NB4 (cell line): ENCODE results near the gene DNALI1.

Experiments
- DNase-seq: peaks from one replicate; pipeline ENCODE4 v3.0.0; 2010; ENCODE audit warnings: low read depth
- H3K4me3 ChIP-seq: one replicate; pipeline ENCODE4 v1.5.1; 2011; ENCODE audit warnings: mild to moderate bottlenecking, low read depth, low read length, moderate library complexity
- CTCF ChIP-seq: IDR thresholded peaks from one replicate; pipeline ENCODE4 v1.5.1; 2012; ENCODE audit warnings: low read depth, low read length
- MAX ChIP-seq: IDR thresholded peaks from 2 replicates; pipeline ENCODE4 v1.6.1; 2011; ENCODE audit warnings: low read depth, low read length
- MYC ChIP-seq: IDR thresholded peaks from 2 replicates; pipeline ENCODE4 v1.6.1; 2011; ENCODE audit warnings: low read depth, low read length
- POLR2A ChIP-seq: IDR thresholded peaks from 2 replicates; pipeline ENCODE4 v1.6.1; 2011; ENCODE audit warnings: mild to moderate bottlenecking; ENCODE audit not compliant: insufficient read length; ENCODE audit errors: extremely low read depth

The DNALI1 gene

GRCh38 chr1:37540036-37540785 is 16.5 kb upstream of the DNALI1 start:
- H3K4me3 ChIP-seq: no peak overlapping the region
- TF ChIP-seq CTCF (no peak), POLR2A (no peak), MYC (no peak), MAX (no peak)
- no peak for DNase-seq

- DNase-seq: no peak
- TF ChIP-seq MYC (no peak), MAX (no peak), POLR2A (no peak), CTCF (no peak)
- no peak overlapping the region for H3K4me3 ChIP-seq
These were observed 12.2 kb upstream of the DNALI1 start for GRCh38 chr1:37544530-37544929.

GRCh38 chr1:37545019-37545418 is 11.7 kb upstream of the DNALI1 start:
- no peak overlapping the region for H3K4me3 ChIP-seq
- no peak for TF ChIP-seq POLR2A
- no peak for TF ChIP-seq MAX
- TF ChIP-seq MYC: no peak
- no peak for TF ChIP-seq CTCF
- DNase-seq: peak; percentile 19

GRCh38 chr1:37549341-37549740 is 7.4 kb upstream of the DNALI1 start:
- no peak for DNase-seq
- TF ChIP-seq MYC (no peak), CTCF (no peak), POLR2A (no peak), MAX (no peak)
- H3K4me3 ChIP-seq: no peak overlapping the region

GRCh38 chr1:37553598-37553926 is 3.2 kb upstream of the DNALI1 start:
- H3K4me3 ChIP-seq: peak overlapping the region; percentile 97
- DNase-seq: no peak
- no peak for TF ChIP-seq CTCF
- no peak for TF ChIP-seq MAX
- no peak for TF ChIP-seq POLR2A
- no peak for TF ChIP-seq MYC
